Activated CD8-positive, alpha-beta memory T cell treated with anti-CD3 and anti-CD28 coated beads, Interleukin-2, amount 10 ng/mL, durations not matched to agents 7 days and 5 days (primary cell): ENCODE measurements around the gene ZBTB34. TPM values are rescaled to one million over a fixed set of nuclear protein-coding genes. Genes with fewer than 3 reads are reported as not detected.
A peak's percentile ranks its signal among the peaks of the same experiment; 100 is the strongest.

Experiments
- ATAC-seq: fragments of 150-1000 bp; cut with Tn5 transposase; one replicate; pipeline ENCODE4 v1.10.0; 2021; ENCODE audit warnings: moderate library complexity
- CTCF ChIA-PET: fragments of 350-600 bp; sonication (Branson Sonifier 250); formaldehyde crosslinking; loops from one replicate; lab custom pipeline; 2021; ENCODE audit warnings: antibody characterized with exemption; lab: Charles Lee
- DNase-seq: peaks from one replicate; pipeline ENCODE4 v3.0.0-alpha.2; 2020
- H3K27ac Mint-ChIP-seq: one replicate; pipeline ENCODE4 v1.8.0; 2021; ENCODE audit warnings: mild to moderate bottlenecking, mixed read lengths
- H3K27me3 Mint-ChIP-seq: one replicate; pipeline ENCODE4 v1.8.0; 2021; ENCODE audit warnings: mixed read lengths
- H3K36me3 Mint-ChIP-seq: one replicate; pipeline ENCODE4 v1.8.0; 2021; ENCODE audit warnings: mild to moderate bottlenecking, mixed read lengths
- H3K4me1 Mint-ChIP-seq: one replicate; pipeline ENCODE4 v1.8.0; 2021; ENCODE audit warnings: mixed read lengths
- H3K4me3 Mint-ChIP-seq: one replicate; pipeline ENCODE4 v1.8.0; 2021; ENCODE audit warnings: mild to moderate bottlenecking, moderate library complexity, mixed read lengths
- H3K9me3 Mint-ChIP-seq: one replicate; pipeline ENCODE4 v1.8.0; 2022; ENCODE audit warnings: low read depth, mixed read lengths
- total RNA-seq, 2 experiments: library from RNA; stranded (reverse); gene quantifications; one replicate each; pipeline ENCODE4 v1.2.3, GENCODE V29; 2021

The ZBTB34 gene
- total RNA-seq, 2 experiments from 2014 or later, result 7.4 to 7.5 TPM

- Mint-ChIP-seq H3K9me3 (no peaks in the 10 kb centered on the region), H3K27ac (no peak overlapping the region), H3K27me3 (peaks cover 51% of the 10 kb centered on the region), H3K4me1 (no peaks in the 10 kb centered on the region), H3K36me3 (no peaks in the 10 kb centered on the region), H3K4me3 (no peak overlapping the region)
- ATAC-seq (no peak), DNase-seq (peak; percentile 15)
- CTCF ChIA-PET, result interaction anchor here (0.9 to 1.4 kb wide), 2 partner anchors 12 to 21 kb away, joined by 3 to 5 read pairs; no protein-coding TSS in a partner anchor
Observed at GRCh38 chr9:126851286-126851880, 9.1 kb upstream of the ZBTB34 start.

DNA sequence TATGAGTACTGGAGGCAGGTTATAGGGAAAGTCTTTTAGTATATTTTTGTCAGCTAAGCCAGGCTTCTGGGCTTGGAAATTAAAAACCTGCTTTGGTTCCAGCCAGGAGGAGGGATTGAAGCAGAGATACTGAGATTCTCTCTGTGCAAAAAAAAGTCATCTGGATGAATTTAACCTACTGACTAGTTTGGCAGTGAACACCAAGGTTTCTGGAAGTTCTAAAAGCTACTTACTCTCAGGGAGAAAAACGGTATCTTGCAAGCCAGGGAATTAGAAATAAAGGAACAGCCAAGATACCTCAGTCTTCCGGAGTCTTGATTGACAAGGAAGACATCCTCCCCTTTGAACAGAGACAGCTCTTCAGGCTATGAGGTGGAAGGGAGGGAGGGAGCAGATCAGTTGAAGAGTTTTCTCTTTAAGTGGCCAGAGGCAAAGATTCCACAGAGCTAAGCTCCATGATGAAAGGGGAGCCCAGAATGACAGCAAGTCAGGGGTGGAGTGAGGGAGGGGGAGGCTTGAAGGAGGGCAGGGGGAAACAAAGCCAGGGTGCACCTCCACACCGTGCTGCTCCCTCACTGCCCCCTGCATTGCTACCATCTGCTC lies 8.3 kb upstream of the ZBTB34 start:
- H3K9me3 Mint-ChIP-seq, result no peaks in the 10 kb centered on the region
- H3K27ac Mint-ChIP-seq, result no peak overlapping the region
- H3K36me3 Mint-ChIP-seq, result no peaks in the 10 kb centered on the region
- H3K4me3 Mint-ChIP-seq, result no peak overlapping the region
- no peaks in the 10 kb centered on the region for H3K4me1 Mint-ChIP-seq
- H3K27me3 Mint-ChIP-seq, result peaks cover 51% of the 10 kb centered on the region
- ATAC-seq, result no peak
- CTCF ChIA-PET, result interaction anchor here (0.9 to 1.4 kb wide), 2 partner anchors 11 to 22 kb away, joined by 3 to 5 read pairs; no protein-coding TSS in a partner anchor
- DNase-seq, result peak; percentile 11

DNA sequence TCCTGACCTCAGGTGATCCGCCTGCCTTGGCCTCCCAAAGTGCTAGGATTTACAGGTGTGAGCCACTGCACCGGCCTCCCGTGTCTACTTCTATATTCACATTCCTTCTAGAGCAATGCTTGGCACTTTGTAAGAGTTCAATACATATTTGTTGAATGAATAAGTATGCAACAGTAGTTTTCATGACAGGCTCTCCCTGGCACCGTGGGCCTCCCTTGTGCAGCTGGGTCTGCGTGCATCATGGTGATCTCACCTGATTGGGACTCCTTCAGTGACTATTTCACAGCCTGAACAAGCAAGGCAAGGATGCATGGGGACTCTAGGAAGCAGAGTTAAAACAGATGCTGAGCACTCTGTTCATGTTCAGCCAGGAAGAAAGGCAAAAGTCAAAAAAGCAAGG lies 6.8 kb upstream of the ZBTB34 start:
- CTCF ChIA-PET, result interaction anchor here (0.7 kb wide), 1 partner anchor 10 kb away, joined by 3 read pairs; no protein-coding TSS in a partner anchor
- DNase-seq (no peak), ATAC-seq (no peak)
- Mint-ChIP-seq H3K27ac (no peak overlapping the region), H3K36me3 (no peaks in the 10 kb centered on the region), H3K27me3 (peaks cover 62% of the 10 kb centered on the region), H3K4me3 (no peak overlapping the region), H3K9me3 (no peaks in the 10 kb centered on the region), H3K4me1 (no peaks in the 10 kb centered on the region)

DNA sequence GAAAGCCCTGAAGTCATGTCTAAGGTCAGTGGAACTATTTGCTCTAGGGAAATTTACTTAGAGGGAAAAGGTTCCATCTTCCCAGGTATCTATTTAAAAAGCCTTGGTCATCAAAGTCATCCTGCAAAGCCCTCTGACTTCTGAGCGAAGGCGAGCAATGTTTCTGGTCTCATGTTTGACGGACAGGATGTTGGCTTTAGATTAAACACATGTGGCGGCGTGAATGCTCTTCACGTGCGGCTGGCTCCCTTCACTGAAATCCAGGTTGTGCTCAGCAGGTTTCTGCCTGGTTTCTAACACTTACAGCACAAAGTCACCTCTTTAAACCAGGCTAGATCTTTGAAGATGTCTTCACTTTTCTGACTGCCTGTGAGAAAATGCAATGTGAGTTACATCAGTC lies 5.7 kb upstream of the ZBTB34 start:
- no peak overlapping the region for H3K27ac Mint-ChIP-seq
- H3K27me3 Mint-ChIP-seq, result peaks cover 59% of the 10 kb centered on the region
- no peak overlapping the region for H3K4me3 Mint-ChIP-seq
- H3K9me3 Mint-ChIP-seq, result no peaks in the 10 kb centered on the region
- no peak for DNase-seq
- H3K36me3 Mint-ChIP-seq, result no peaks in the 10 kb centered on the region
- H3K4me1 Mint-ChIP-seq, result peaks cover 6% of the 10 kb centered on the region
- CTCF ChIA-PET, result interaction anchor here (0.7 kb wide), 2 partner anchors 66 to 277 kb away, joined by 3 to 4 read pairs; no protein-coding TSS in a partner anchor
- ATAC-seq, result no peak

- Mint-ChIP-seq H3K27ac (no peak overlapping the region), H3K4me1 (peaks cover 9% of the 10 kb centered on the region), H3K4me3 (no peak overlapping the region), H3K27me3 (peaks cover 51% of the 10 kb centered on the region), H3K9me3 (no peaks in the 10 kb centered on the region), H3K36me3 (no peaks in the 10 kb centered on the region)
- DNase-seq (no peak), ATAC-seq (no peak)
- CTCF ChIA-PET, result interaction anchor here (1.2 kb wide), 1 partner anchor 17 kb away, joined by 4 read pairs; no protein-coding TSS in a partner anchor
Observed at GRCh38 chr9:126856326-126856877, 4.0 kb upstream of the ZBTB34 start.

DNA sequence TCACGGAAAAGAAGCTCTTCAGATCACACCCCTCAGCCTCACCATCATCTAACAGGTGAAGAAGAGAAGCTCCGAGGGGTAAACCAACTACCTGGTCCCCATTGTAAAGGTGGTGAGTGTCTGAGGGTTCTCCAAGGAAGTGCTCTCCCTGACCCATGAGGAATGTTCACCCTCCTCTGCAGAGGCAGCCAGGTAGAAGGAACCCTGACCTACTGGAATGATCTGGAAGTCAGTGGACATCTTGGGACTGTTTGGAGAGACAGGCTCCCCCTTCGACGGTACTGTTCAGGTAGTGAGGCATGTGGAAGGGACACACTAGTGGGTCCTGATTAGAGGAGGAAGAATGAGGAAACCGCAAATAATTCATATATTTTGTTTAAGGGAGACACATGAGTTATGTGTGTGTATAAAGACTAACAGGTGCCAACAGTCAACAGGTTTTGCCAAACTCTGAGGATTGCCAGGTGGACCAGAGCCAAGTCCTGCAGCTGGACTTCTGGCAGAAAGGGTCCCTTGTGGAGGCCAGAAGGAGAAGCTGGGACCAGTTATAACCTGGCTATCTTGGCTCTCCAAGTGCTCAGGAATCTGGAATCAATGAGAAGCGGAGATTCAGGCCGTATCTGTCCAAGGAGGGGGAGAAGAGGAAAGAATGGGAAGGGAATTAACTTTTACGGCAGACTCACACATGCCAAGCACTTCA lies 3.0 kb upstream of the ZBTB34 start:
- H3K4me1 Mint-ChIP-seq, result peaks cover 19% of the 10 kb centered on the region
- no peak overlapping the region for H3K4me3 Mint-ChIP-seq
- peaks cover 41% of the 10 kb centered on the region for H3K27me3 Mint-ChIP-seq
- no peak for ATAC-seq
- DNase-seq, result no peak
- H3K36me3 Mint-ChIP-seq, result no peaks in the 10 kb centered on the region
- no peaks in the 10 kb centered on the region for H3K9me3 Mint-ChIP-seq
- no peak overlapping the region for H3K27ac Mint-ChIP-seq
- CTCF ChIA-PET, result interaction anchor here (0.6 to 3.0 kb wide), 3 partner anchors 13 to 37 kb away, joined by 3 to 17 read pairs (median 4); no protein-coding TSS in a partner anchor

GRCh38 chr9:126859111-126859510 lies 1.3 kb upstream of the ZBTB34 start:
- Mint-ChIP-seq H3K36me3 (peaks cover 3% of the 10 kb centered on the region), H3K9me3 (no peaks in the 10 kb centered on the region), H3K4me1 (peaks cover 24% of the 10 kb centered on the region), H3K4me3 (peak overlapping the region; percentile 71), H3K27me3 (peaks cover 30% of the 10 kb centered on the region), H3K27ac (peak overlapping the region; percentile 26)
- DNase-seq (no peak), ATAC-seq (no peak)
- CTCF ChIA-PET, result interaction anchor here (0.6 to 3.0 kb wide), 11 partner anchors 10 to 343 kb away, joined by 3 to 17 read pairs (median 4); partner anchors contain the start of gene ZBTB43

DNA sequence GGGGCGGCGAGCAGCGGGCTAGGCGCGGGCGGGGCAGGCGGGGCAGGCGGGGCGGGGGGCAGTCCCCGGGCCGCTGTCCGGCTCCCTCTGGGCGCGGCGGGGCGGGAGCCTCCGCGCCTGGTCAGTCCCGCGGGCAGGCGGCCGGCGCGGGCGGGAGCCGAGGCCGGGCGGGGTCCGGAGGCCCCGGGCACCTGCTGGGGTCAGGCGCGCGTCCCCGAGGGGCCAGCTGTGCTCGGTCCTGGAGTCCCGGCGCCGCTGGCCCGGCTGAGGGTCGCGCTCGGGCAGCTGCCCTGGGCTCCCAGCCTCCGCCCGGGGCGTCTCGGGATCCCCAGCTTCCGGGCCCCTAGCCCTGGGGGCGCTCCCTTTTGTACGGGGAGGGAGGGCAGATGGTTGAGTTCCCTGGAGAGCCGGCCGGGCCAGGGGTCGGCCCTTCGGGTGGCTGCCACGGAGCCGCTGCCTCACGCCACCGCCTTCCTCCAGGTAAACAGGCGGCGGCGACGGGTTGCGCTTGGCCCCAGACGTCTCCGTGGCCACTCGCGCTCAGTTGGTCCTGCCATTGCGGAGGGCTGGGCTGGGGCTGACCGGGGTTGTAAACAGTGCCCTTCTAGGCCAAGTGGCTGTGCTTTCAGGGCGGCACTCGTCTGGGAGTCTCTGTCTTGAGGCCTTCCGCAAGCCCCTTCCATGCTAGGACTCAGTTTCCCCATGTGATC lies 473 bp downstream of the ZBTB34 start:
- CTCF ChIA-PET, result interaction anchor here (1.1 kb wide), 1 partner anchor 54 kb away, joined by 3 read pairs; no protein-coding TSS in a partner anchor
- DNase-seq (peak; percentile 45), ATAC-seq (peak; percentile 37)
- Mint-ChIP-seq H3K27ac (peak overlapping the region; percentile 84), H3K36me3 (peaks cover 8% of the 10 kb centered on the region), H3K9me3 (no peaks in the 10 kb centered on the region), H3K4me1 (peaks cover 24% of the 10 kb centered on the region), H3K4me3 (peak overlapping the region; percentile 76), H3K27me3 (peaks cover 19% of the 10 kb centered on the region)

GRCh38 chr9:126861707-126862103 lies 1.3 kb downstream of the ZBTB34 start:
- Mint-ChIP-seq H3K4me3 (peak overlapping the region; percentile 76), H3K27ac (peak overlapping the region; percentile 84), H3K27me3 (peaks cover 14% of the 10 kb centered on the region), H3K4me1 (peaks cover 24% of the 10 kb centered on the region), H3K36me3 (peaks cover 12% of the 10 kb centered on the region), H3K9me3 (no peaks in the 10 kb centered on the region)
- CTCF ChIA-PET, result interaction anchor here (1.1 kb wide), 1 partner anchor 55 kb away, joined by 3 read pairs; no protein-coding TSS in a partner anchor
- DNase-seq (no peak), ATAC-seq (no peak)

DNA sequence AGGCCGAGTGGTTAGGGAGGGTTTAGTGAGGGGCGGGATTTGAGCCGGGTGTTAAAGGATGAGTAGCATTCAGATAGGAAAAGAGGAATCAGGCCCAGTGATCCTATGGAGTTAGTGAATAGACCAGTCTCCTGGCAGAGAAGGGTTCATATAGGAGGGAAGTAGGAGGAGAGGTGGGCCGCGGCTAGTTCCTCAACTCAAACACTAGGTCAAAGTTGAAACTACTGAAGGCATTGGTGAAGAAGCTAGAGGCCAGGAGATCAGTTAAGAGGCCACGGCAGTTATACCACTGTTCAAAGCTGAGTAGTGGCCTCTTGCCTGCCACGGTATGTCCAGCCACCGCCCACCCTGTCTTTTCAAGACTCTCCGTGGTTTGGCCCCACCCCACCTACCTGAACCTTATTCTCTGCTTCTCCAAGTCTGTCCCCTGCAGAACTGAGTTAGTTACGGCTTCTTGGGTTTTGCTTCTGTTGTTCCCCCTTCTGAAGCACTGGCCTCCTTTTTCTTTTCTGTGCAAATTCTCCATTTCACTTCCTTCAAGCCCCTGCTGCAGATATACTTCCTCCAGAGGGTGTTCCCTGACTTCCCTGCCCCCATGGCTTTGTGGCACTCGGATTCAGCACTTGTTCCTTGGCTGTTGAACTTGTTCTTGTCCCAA lies 1.8 kb downstream of the ZBTB34 start:
- CTCF ChIA-PET, result no interaction called here
- ATAC-seq (no peak), DNase-seq (no peak)
- peaks cover 14% of the 10 kb centered on the region for H3K27me3 Mint-ChIP-seq
- peaks cover 24% of the 10 kb centered on the region for H3K4me1 Mint-ChIP-seq
- peaks cover 14% of the 10 kb centered on the region for H3K36me3 Mint-ChIP-seq
- H3K4me3 Mint-ChIP-seq, result peak overlapping the region; percentile 76
- peak overlapping the region; percentile 84 for H3K27ac Mint-ChIP-seq
- no peaks in the 10 kb centered on the region for H3K9me3 Mint-ChIP-seq

GRCh38 chr9:126864771-126865170 lies 4.3 kb downstream of the ZBTB34 start:
- Mint-ChIP-seq H3K27me3 (no peaks in the 10 kb centered on the region), H3K27ac (no peak overlapping the region), H3K36me3 (peaks cover 20% of the 10 kb centered on the region), H3K4me1 (peaks cover 19% of the 10 kb centered on the region), H3K9me3 (no peaks in the 10 kb centered on the region), H3K4me3 (no peak overlapping the region)
- DNase-seq (no peak), ATAC-seq (no peak)
- CTCF ChIA-PET, result interaction anchor here (1.5 kb wide), 1 partner anchor 158 kb away, joined by 4 read pairs; no protein-coding TSS in a partner anchor

- H3K36me3 Mint-ChIP-seq, result peaks cover 20% of the 10 kb centered on the region
- ATAC-seq (no peak), DNase-seq (no peak)
- no peaks in the 10 kb centered on the region for H3K27me3 Mint-ChIP-seq
- no peak overlapping the region for H3K27ac Mint-ChIP-seq
- H3K4me1 Mint-ChIP-seq, result peaks cover 14% of the 10 kb centered on the region
- H3K9me3 Mint-ChIP-seq, result no peaks in the 10 kb centered on the region
- CTCF ChIA-PET, result interaction anchor here (1.0 to 1.5 kb wide), 2 partner anchors 10 to 135 kb away, joined by 3 read pairs; no protein-coding TSS in a partner anchor
- no peak overlapping the region for H3K4me3 Mint-ChIP-seq
Observed at GRCh38 chr9:126869368-126869767, 8.9 kb downstream of the ZBTB34 start.
